ENCODE measurements around the gene TEDC2.

DNA sequence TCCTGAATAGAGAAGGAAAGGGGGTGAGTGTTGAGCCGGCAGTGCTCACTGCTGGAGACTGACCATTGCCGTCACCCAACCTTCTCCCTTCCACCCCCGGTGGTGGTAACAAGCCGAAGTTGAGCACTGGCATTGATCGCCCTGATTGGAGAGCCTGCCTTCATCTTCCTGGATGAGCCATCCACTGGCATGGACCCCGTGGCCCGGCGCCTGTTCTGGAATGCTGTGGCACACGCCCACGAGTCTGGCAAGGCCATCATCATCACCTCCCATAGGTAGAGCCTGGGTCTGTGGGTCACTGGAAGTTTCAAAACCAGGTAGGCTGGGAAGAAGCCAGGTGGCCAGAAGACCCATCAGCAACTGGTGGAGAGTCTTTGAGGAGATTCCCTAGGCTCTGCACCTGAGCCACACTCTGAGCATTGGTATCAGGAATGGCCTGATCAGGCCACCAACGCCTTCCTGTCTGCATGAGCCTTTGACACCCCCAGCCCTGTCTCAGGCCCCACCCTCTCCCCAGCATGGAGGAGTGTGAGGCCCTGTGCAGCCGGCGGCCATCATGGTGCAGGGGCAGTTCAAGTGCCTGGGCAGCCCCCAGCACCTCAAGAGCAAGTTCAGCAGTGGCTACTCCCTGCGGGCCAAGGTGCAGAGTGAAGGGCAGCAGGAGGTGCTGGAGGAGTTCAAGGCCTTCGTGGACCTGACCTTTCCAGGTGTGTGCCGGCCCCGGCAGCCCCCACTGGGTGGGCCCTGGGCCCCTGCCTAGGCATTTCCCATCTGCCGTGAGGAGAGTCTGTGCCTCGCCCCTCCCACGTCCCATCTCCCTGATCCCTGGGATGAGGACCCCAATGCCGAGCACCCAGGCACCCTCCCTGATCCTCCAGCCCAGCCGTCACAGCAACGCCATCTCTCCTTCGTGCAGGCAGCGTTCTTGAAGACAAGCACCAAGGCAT, 35.6 kb upstream of the TEDC2 start:
- TF ChIP-seq GATA3 (IDR thresholded peaks at IDR 0.05; ENCODE audit: low read depth, low read length) = no peak
- TF ChIP-seq GATA2 (IDR thresholded peaks at IDR 0.05; ENCODE audit: low read depth, low read length) = no peak

All from SH-SY5Y (cell line).